ENCODE results near the gene PPIE.
A peak's percentile ranks its signal among the peaks of the same experiment; 100 is the strongest.

The PPIE gene

GRCh38 chr1:39738622-39739366 lies at the start of gene PPIE:
Gene PPIE (plus strand): TSS chr1:39738882. CDS start chr1:39738901, 19 bp downstream.
- DNase-seq: peak; percentile 91

- DNase-seq: no peak
Measured at GRCh38 chr1:39689214-39689613, 49.5 kb upstream of the PPIE start.

- no peak for DNase-seq
Measured at GRCh38 chr1:39689635-39690034, 49.0 kb upstream of the PPIE start.

GRCh38 chr1:39690225-39690624 lies 48.5 kb upstream of the PPIE start:
- no peak for DNase-seq

- DNase-seq: no peak
Measured at GRCh38 chr1:39690794-39691382, 47.8 kb upstream of the PPIE start.

- peak; percentile 86 for DNase-seq
Measured at GRCh38 chr1:39691383-39692151, 47.1 kb upstream of the PPIE start, which contains the start of gene HPCAL4. Gene HPCAL4 (minus strand): TSS chr1:39691433. CDS start chr1:39684603, 6,830 bp downstream.

- DNase-seq: peak; percentile 34
Measured at GRCh38 chr1:39692152-39693074, 46.3 kb upstream of the PPIE start.

- no peak for DNase-seq
Measured at GRCh38 chr1:39694026-39694425, 44.7 kb upstream of the PPIE start.

- no peak for DNase-seq
Measured at GRCh38 chr1:39695016-39695415, 43.7 kb upstream of the PPIE start.

- DNase-seq: no peak
Measured at GRCh38 chr1:39696448-39696847, 42.2 kb upstream of the PPIE start.

- DNase-seq: no peak
Measured at GRCh38 chr1:39698568-39698967, 40.1 kb upstream of the PPIE start.

GRCh38 chr1:39699419-39699818 lies 39.3 kb upstream of the PPIE start:
- no peak for DNase-seq

- no peak for DNase-seq
Measured at GRCh38 chr1:39700348-39700747, 38.3 kb upstream of the PPIE start.

GRCh38 chr1:39701049-39701439 lies 37.6 kb upstream of the PPIE start:
- no peak for DNase-seq

GRCh38 chr1:39704757-39705156 lies 33.9 kb upstream of the PPIE start:
- DNase-seq: no peak

GRCh38 chr1:39707506-39707905 lies 31.2 kb upstream of the PPIE start:
- no peak for DNase-seq

GRCh38 chr1:39711104-39711965 lies 27.3 kb upstream of the PPIE start:
- no peak for DNase-seq

GRCh38 chr1:39711966-39712340 lies 26.7 kb upstream of the PPIE start:
- DNase-seq: no peak

GRCh38 chr1:39713557-39713956 lies 25.1 kb upstream of the PPIE start:
- DNase-seq: no peak

GRCh38 chr1:39717809-39718208 lies 20.9 kb upstream of the PPIE start:
- DNase-seq: no peak

- peak; percentile 58 for DNase-seq
Measured at GRCh38 chr1:39720094-39720999, 18.3 kb upstream of the PPIE start.
